ENCODE results near the gene AMIGO2.

The AMIGO2 gene

GRCh38 chr12:47039756-47040155 lies 40.0 kb downstream of the AMIGO2 start:
- no peak for FAIRE-seq
- no peak for DNase-seq (ENCODE audit: insufficient read length)
- no peak for TF ChIP-seq POLR2A (IDR thresholded peaks at IDR 0.05; ENCODE audit: low read depth, low read length)
- no peak for TF ChIP-seq TAF1 (IDR thresholded peaks at IDR 0.05; ENCODE audit: borderline replicate concordance, low read depth, low read length)
- no peak for TF ChIP-seq POLR2AphosphoS5 (IDR thresholded peaks at IDR 0.05; ENCODE audit: low read depth, low read length)

GRCh38 chr12:47039079-47039478 lies 40.7 kb downstream of the AMIGO2 start:
- TF ChIP-seq POLR2A (IDR thresholded peaks at IDR 0.05; ENCODE audit: low read depth, low read length) (no peak), TAF1 (IDR thresholded peaks at IDR 0.05; ENCODE audit: borderline replicate concordance, low read depth, low read length) (no peak), POLR2AphosphoS5 (IDR thresholded peaks at IDR 0.05; ENCODE audit: low read depth, low read length) (no peak)
- DNase-seq (ENCODE audit: insufficient read length): no peak
- no peak for FAIRE-seq

- FAIRE-seq (no peak), DNase-seq (ENCODE audit: insufficient read length) (no peak)
- TF ChIP-seq POLR2AphosphoS5 (IDR thresholded peaks at IDR 0.05; ENCODE audit: low read depth, low read length) (no peak), POLR2A (IDR thresholded peaks at IDR 0.05; ENCODE audit: low read depth, low read length) (no peak), TAF1 (IDR thresholded peaks at IDR 0.05; ENCODE audit: borderline replicate concordance, low read depth, low read length) (no peak)
Measured at GRCh38 chr12:47038270-47038748, 41.5 kb downstream of the AMIGO2 start.

GRCh38 chr12:47035484-47035883 lies 44.3 kb downstream of the AMIGO2 start:
- FAIRE-seq (no peak), DNase-seq (ENCODE audit: insufficient read length) (no peak)

GRCh38 chr12:47034661-47035060 lies 45.1 kb downstream of the AMIGO2 start:
- FAIRE-seq: no peak
- no peak for DNase-seq (ENCODE audit: insufficient read length)
- TF ChIP-seq POLR2AphosphoS5 (IDR thresholded peaks at IDR 0.05; ENCODE audit: low read depth, low read length) (no peak), POLR2A (IDR thresholded peaks at IDR 0.05; ENCODE audit: low read depth, low read length) (no peak), TAF1 (IDR thresholded peaks at IDR 0.05; ENCODE audit: borderline replicate concordance, low read depth, low read length) (no peak)

More at GRCh38 chr12:47035484-47035883, 44.3 kb downstream of the AMIGO2 start:
- TF ChIP-seq TAF1 (IDR thresholded peaks at IDR 0.05; ENCODE audit: borderline replicate concordance, low read depth, low read length) (no peak), POLR2A (IDR thresholded peaks at IDR 0.05; ENCODE audit: low read depth, low read length) (no peak), POLR2AphosphoS5 (IDR thresholded peaks at IDR 0.05; ENCODE audit: low read depth, low read length) (no peak)

GRCh38 chr12:47033789-47034555 lies 45.8 kb downstream of the AMIGO2 start:
- FAIRE-seq: no peak
- TF ChIP-seq TAF1 (IDR thresholded peaks at IDR 0.05; ENCODE audit: borderline replicate concordance, low read depth, low read length): no peak
- TF ChIP-seq POLR2A (IDR thresholded peaks at IDR 0.05; ENCODE audit: low read depth, low read length): no peak
- TF ChIP-seq POLR2AphosphoS5 (IDR thresholded peaks at IDR 0.05; ENCODE audit: low read depth, low read length): no peak

GRCh38 chr12:47033081-47033480 lies 46.7 kb downstream of the AMIGO2 start:
- DNase-seq (ENCODE audit: insufficient read length) (no peak), FAIRE-seq (no peak)
- TF ChIP-seq TAF1 (IDR thresholded peaks at IDR 0.05; ENCODE audit: borderline replicate concordance, low read depth, low read length) (no peak), POLR2A (IDR thresholded peaks at IDR 0.05; ENCODE audit: low read depth, low read length) (no peak), POLR2AphosphoS5 (IDR thresholded peaks at IDR 0.05; ENCODE audit: low read depth, low read length) (no peak)

More at GRCh38 chr12:47033789-47034555, 45.8 kb downstream of the AMIGO2 start:
- no peak for DNase-seq (ENCODE audit: insufficient read length)

GRCh38 chr12:47032644-47033043 lies 47.1 kb downstream of the AMIGO2 start:
- FAIRE-seq: no peak
- no peak for DNase-seq (ENCODE audit: insufficient read length)
- TF ChIP-seq POLR2A (IDR thresholded peaks at IDR 0.05; ENCODE audit: low read depth, low read length): no peak
- no peak for TF ChIP-seq TAF1 (IDR thresholded peaks at IDR 0.05; ENCODE audit: borderline replicate concordance, low read depth, low read length)
- no peak for TF ChIP-seq POLR2AphosphoS5 (IDR thresholded peaks at IDR 0.05; ENCODE audit: low read depth, low read length)

- no peak for TF ChIP-seq POLR2AphosphoS5 (IDR thresholded peaks at IDR 0.05; ENCODE audit: low read depth, low read length)
- no peak for TF ChIP-seq POLR2A (IDR thresholded peaks at IDR 0.05; ENCODE audit: low read depth, low read length)
- no peak for TF ChIP-seq TAF1 (IDR thresholded peaks at IDR 0.05; ENCODE audit: borderline replicate concordance, low read depth, low read length)
- FAIRE-seq (no peak), DNase-seq (ENCODE audit: insufficient read length) (no peak)
Measured at GRCh38 chr12:47029903-47030302, 49.9 kb downstream of the AMIGO2 start.

- FAIRE-seq (no peak), DNase-seq (ENCODE audit: insufficient read length) (no peak)
- no peak for TF ChIP-seq POLR2A (IDR thresholded peaks at IDR 0.05; ENCODE audit: low read depth, low read length)
- TF ChIP-seq POLR2AphosphoS5 (IDR thresholded peaks at IDR 0.05; ENCODE audit: low read depth, low read length): no peak
- TF ChIP-seq TAF1 (IDR thresholded peaks at IDR 0.05; ENCODE audit: borderline replicate concordance, low read depth, low read length): no peak
Measured at GRCh38 chr12:47028981-47029708, 50.6 kb downstream of the AMIGO2 start.

GRCh38 chr12:47028186-47028585 lies 51.6 kb downstream of the AMIGO2 start:
- no peak for FAIRE-seq
- no peak for DNase-seq (ENCODE audit: insufficient read length)
- TF ChIP-seq POLR2AphosphoS5 (IDR thresholded peaks at IDR 0.05; ENCODE audit: low read depth, low read length): no peak
- no peak for TF ChIP-seq TAF1 (IDR thresholded peaks at IDR 0.05; ENCODE audit: borderline replicate concordance, low read depth, low read length)
- TF ChIP-seq POLR2A (IDR thresholded peaks at IDR 0.05; ENCODE audit: low read depth, low read length): no peak
